ENCODE measurements around the gene FAM81A. TPM values are rescaled to one million over a fixed set of nuclear protein-coding genes. Genes with fewer than 3 reads are reported as not detected.
A peak's percentile ranks its signal among the peaks of the same experiment; 100 is the strongest.

Gene FAM81A
- total and polyA plus RNA-seq, 2 donors (not counting 1 experiment from before 2014, with no cell fraction given): 0.24 to 0.33 TPM

DNA sequence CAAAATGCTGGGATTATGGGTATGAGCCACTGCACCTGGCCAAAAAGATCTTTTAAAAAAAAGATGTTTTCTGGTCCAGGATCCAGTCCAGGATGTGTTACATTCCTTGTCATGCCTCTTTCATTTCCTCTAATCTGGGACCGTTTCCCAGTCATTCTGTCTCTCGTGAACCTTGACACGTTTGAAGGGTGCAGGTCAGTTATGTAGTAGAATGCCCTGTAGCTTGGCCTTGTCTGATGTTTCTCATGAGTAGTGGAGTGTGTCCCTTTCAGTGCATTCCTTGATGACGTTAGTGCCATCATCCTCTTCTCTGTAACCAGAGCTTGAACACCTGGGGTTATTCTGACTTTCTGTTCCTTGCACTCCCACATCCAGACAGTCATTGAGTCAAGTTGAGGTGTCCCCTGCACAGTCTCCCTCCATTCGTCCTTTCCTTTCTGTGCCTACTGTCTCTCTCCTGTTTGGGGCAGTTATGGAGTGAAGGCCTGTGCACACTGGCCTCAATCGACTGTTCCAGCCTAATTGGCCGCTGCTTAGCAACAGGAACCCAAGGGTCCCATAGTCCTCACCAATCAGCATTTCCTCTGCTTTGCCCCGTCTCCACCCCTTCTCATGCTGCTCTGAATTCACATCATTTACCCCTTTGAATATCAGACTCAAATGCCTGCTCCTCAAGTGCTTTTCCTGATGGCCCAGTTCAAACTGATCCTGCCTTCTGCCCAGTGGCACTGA is 5.5 kb downstream of the FAM81A start:
- no peak overlapping the region for H3K4me2 ChIP-seq (ENCODE audit: extremely low read depth, insufficient read depth, low read length)
- TF ChIP-seq, protein P1, sequence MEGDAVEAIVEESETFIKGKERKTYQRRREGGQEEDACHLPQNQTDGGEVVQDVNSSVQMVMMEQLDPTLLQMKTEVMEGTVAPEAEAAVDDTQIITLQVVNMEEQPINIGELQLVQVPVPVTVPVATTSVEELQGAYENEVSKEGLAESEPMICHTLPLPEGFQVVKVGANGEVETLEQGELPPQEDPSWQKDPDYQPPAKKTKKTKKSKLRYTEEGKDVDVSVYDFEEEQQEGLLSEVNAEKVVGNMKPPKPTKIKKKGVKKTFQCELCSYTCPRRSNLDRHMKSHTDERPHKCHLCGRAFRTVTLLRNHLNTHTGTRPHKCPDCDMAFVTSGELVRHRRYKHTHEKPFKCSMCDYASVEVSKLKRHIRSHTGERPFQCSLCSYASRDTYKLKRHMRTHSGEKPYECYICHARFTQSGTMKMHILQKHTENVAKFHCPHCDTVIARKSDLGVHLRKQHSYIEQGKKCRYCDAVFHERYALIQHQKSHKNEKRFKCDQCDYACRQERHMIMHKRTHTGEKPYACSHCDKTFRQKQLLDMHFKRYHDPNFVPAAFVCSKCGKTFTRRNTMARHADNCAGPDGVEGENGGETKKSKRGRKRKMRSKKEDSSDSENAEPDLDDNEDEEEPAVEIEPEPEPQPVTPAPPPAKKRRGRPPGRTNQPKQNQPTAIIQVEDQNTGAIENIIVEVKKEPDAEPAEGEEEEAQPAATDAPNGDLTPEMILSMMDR (conservative IDR thresholded peaks at IDR 0.05 in 1 of 2, IDR thresholded peaks at IDR 0.05 in 1 of 2; ENCODE audit: low read depth in 1 of 2, low read length in 2 of 2): no peak
- no peak for TF ChIP-seq EZH2 (IDR thresholded peaks at IDR 0.05; ENCODE audit: low read length, missing control alignments)
- H4K20me1 ChIP-seq (ENCODE audit: control insufficient read depth, extremely low read depth, insufficient read depth, low read length): no peaks in the 10 kb centered on the region
- no peaks in the 10 kb centered on the region for H3K4me1 ChIP-seq (ENCODE audit: control insufficient read depth, extremely low read depth, insufficient read depth, low read length)
- no peak overlapping the region for H3K27ac ChIP-seq (ENCODE audit: insufficient read depth, low read length)
- no peaks in the 10 kb centered on the region for H3K36me3 ChIP-seq (ENCODE audit: control insufficient read depth, insufficient read depth, low read length)
- no peaks in the 10 kb centered on the region for H3K9me3 ChIP-seq (ENCODE audit: control insufficient read depth, insufficient read depth, low read depth, low read length)
- H3K27me3 ChIP-seq (ENCODE audit: control insufficient read depth, insufficient read depth, low read length): no peaks in the 10 kb centered on the region
- H3K9ac ChIP-seq (ENCODE audit: insufficient read depth, low read length): no peak overlapping the region
- no peaks in the 10 kb centered on the region for H3K79me2 ChIP-seq (ENCODE audit: control insufficient read depth, insufficient read depth, low read length)
- DNase-seq (ENCODE audit: low read depth in 2 of 2): no peak
- no peak overlapping the region for H2AFZ ChIP-seq (ENCODE audit: low read length)
- no peak overlapping the region for H3K4me3 ChIP-seq (replicated peaks in 1 of 4; ENCODE audit: control extremely low read depth in 1 of 4, insufficient read depth in 1 of 4, low read depth in 3 of 4, low read length in 4 of 4)

DNA sequence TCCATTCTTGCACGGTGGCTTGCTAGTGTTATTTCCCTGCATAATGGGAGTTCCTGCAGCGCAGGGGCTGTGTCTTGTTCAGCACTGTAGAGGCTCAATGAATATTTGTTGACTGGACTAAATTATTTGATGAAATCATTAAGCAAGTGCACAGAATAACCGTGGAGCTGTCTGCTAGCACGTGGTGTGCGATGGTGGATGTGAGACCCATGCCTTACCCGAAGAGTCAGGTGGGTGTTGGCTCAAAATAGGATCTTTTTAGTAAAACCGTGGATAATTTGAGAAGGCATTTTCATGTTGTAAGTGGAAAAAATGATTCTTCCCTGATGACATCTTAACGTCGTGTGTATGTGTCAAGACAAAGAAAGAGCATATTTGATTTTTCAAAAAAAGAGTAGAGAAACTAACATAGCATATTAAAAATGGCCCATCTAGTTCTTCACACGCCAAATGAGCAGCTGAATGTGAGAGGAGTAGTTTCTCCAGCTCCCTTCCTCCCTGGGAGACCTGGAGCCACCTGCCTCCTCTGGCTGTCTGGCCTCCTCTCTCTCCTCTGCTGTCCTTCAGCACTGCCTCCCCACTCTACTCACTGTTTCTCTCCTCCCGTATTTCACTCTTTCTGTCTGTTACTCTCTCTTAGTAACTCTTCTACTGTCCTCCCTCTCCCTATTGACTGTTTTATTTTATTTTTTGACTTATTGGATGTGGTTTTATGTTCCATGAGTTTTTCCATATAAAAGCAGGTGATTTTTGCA is 6.3 kb downstream of the FAM81A start:
- TF ChIP-seq, protein P1 (conservative IDR thresholded peaks at IDR 0.05 in 1 of 2, IDR thresholded peaks at IDR 0.05 in 1 of 2; ENCODE audit: low read depth in 1 of 2, low read length in 2 of 2): no peak
- TF ChIP-seq EZH2 (IDR thresholded peaks at IDR 0.05; ENCODE audit: low read length, missing control alignments): no peak
- no peak overlapping the region for H3K4me3 ChIP-seq (replicated peaks in 1 of 4; ENCODE audit: control extremely low read depth in 1 of 4, insufficient read depth in 1 of 4, low read depth in 3 of 4, low read length in 4 of 4)
- no peaks in the 10 kb centered on the region for H3K9me3 ChIP-seq (ENCODE audit: control insufficient read depth, insufficient read depth, low read depth, low read length)
- H3K79me2 ChIP-seq (ENCODE audit: control insufficient read depth, insufficient read depth, low read length): no peaks in the 10 kb centered on the region
- no peak overlapping the region for H3K27ac ChIP-seq (ENCODE audit: insufficient read depth, low read length)
- no peak overlapping the region for H2AFZ ChIP-seq (ENCODE audit: low read length)
- no peak overlapping the region for H3K9ac ChIP-seq (ENCODE audit: insufficient read depth, low read length)
- H3K36me3 ChIP-seq (ENCODE audit: control insufficient read depth, insufficient read depth, low read length): no peaks in the 10 kb centered on the region
- DNase-seq (ENCODE audit: low read depth in 2 of 2): no peak
- no peaks in the 10 kb centered on the region for H3K4me1 ChIP-seq (ENCODE audit: control insufficient read depth, extremely low read depth, insufficient read depth, low read length)
- H3K27me3 ChIP-seq (ENCODE audit: control insufficient read depth, insufficient read depth, low read length): no peaks in the 10 kb centered on the region
- no peak overlapping the region for H3K4me2 ChIP-seq (ENCODE audit: extremely low read depth, insufficient read depth, low read length)
- H4K20me1 ChIP-seq (ENCODE audit: control insufficient read depth, extremely low read depth, insufficient read depth, low read length): no peaks in the 10 kb centered on the region

DNA sequence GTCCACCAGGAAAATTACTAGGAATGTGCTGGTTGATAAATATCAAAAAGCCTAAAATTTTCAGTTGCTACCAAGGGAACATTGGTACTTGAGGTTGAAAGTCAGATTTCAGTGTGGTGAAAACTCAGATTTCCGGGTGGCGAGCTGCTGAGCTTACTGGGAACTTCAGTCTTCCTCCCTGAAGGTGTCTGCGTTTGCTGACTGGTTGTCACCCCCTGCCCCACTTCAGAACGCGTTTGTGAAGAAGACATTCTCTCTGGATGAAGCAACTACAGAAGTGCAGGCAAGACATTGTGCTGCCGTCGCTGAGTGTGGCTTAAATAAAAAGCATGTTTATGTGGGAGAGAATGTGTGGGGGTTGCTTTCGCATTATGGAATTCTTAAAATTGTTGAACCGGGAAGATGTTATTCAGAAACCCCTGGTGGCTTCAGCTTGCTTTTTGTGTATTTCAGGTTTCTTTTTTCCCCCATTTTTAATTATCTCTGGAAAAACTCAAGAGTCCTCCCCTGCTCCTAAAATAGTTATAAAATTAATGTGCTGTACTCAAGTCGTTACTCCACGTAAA is 7.1 kb downstream of the FAM81A start:
- no peak for TF ChIP-seq EZH2 (IDR thresholded peaks at IDR 0.05; ENCODE audit: low read length, missing control alignments)
- DNase-seq (ENCODE audit: low read depth in 2 of 2): peak in 1 of 2 donors; percentile 14
- Histone ChIP-seq H4K20me1 (ENCODE audit: control insufficient read depth, extremely low read depth, insufficient read depth, low read length) (no peaks in the 10 kb centered on the region), H3K4me3 (replicated peaks in 1 of 4; ENCODE audit: control extremely low read depth in 1 of 4, insufficient read depth in 1 of 4, low read depth in 3 of 4, low read length in 4 of 4) (peak overlapping the region in 1 of 4 experiments; percentile 6), H3K79me2 (ENCODE audit: control insufficient read depth, insufficient read depth, low read length) (no peaks in the 10 kb centered on the region), H3K4me1 (ENCODE audit: control insufficient read depth, extremely low read depth, insufficient read depth, low read length) (no peaks in the 10 kb centered on the region), H3K9me3 (ENCODE audit: control insufficient read depth, insufficient read depth, low read depth, low read length) (no peaks in the 10 kb centered on the region), H3K27me3 (ENCODE audit: control insufficient read depth, insufficient read depth, low read length) (no peaks in the 10 kb centered on the region), H3K4me2 (ENCODE audit: extremely low read depth, insufficient read depth, low read length) (no peak overlapping the region), H3K27ac (ENCODE audit: insufficient read depth, low read length) (no peak overlapping the region), H3K9ac (ENCODE audit: insufficient read depth, low read length) (no peak overlapping the region), H2AFZ (ENCODE audit: low read length) (no peak overlapping the region), H3K36me3 (ENCODE audit: control insufficient read depth, insufficient read depth, low read length) (no peaks in the 10 kb centered on the region)
